ENCODE data around the gene C1QTNF5. TPM values are rescaled to one million over a fixed set of nuclear protein-coding genes. Genes with fewer than 3 reads are reported as not detected.

The C1QTNF5 gene
- total and polyA plus RNA-seq, 2 of the 8 experiments (the other 6 are each of a cell fraction or from before 2014, with no cell fraction given), result 2.2 to 2.7 TPM

DNA sequence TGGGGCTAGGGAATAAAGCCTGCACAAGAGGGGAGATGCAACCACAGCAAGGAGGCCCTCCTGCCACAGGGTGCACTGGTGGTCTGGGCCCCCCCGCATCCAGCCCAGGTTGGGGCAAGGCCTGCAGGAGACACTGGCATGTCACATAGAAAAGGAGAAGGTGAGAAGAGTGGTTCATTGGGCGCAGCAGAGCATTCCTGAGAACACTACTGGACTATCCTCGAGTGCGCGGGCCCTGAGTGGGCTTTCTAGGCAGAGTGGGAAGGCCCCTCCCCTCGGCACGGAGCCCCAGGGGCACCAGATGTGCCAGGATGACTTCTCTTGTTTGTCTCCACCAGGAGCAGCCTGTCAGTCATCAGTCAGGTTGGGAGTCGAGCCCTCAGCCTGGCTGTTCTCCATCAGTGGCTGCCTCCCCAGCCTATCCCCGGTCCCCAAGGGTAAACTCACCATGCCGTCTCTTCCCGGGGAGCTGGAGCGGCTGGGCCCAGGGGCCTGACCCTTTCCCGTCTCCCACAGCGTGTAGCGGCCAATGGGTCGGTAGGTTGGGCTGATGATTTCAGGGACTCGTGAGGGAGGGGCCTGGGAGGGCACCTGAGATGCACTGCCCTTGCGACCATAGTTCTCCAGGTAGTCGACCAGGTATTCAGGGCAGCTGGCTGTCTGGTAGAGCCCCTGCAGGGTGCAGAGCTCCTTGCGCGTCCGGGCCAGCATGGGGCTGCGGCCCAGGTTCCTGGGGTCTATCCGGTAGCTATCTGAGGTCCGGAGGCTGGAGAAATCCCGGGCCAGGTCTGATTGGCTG, 31.8 kb upstream of the C1QTNF5 start:
- Histone ChIP-seq H4K91ac (replicated peaks; ENCODE audit: insufficient read length, low read length) (no peak overlapping the region), H3K14ac (ENCODE audit: insufficient read length) (no peak overlapping the region), H3K4me2 (ENCODE audit: insufficient read depth in 1 of 2, low read depth in 2 of 2, low read length in 2 of 2) (no peak overlapping the region), H3K9me3 (ENCODE audit: insufficient read depth in 2 of 2, low read depth in 1 of 2, low read length in 1 of 2) (no peaks in the 10 kb centered on the region), H3K23ac (ENCODE audit: insufficient read length) (no peak overlapping the region), H3K27ac (ENCODE audit: low read depth, low read length) (no peak overlapping the region), H3K18ac (ENCODE audit: extremely low read depth, low read length) (no peak overlapping the region), H3K56ac (replicated peaks; ENCODE audit: insufficient read length, low read depth, low read length) (no peak overlapping the region), H4K20me1 (replicated peaks in 1 of 2; ENCODE audit: control insufficient read depth in 1 of 2, insufficient read depth in 2 of 2, low read length in 2 of 2) (peaks cover 0 to 5% of the 10 kb centered on the region in 2 experiments), H3K36me3 (ENCODE audit: control insufficient read depth in 2 of 4, insufficient read depth in 4 of 4, low read length in 3 of 4) (no peaks in the 10 kb centered on the region), H2BK15ac (ENCODE audit: low read length) (0 out of 2 replicates have a peak overlapping the region, but pooled peaks have one; percentile 46), H3K23me2 (ENCODE audit: low read depth, low read length) (no peaks in the 10 kb centered on the region), H2AK5ac (ENCODE audit: low read depth, low read length) (no peak overlapping the region), H4K8ac (ENCODE audit: extremely low read depth, insufficient read depth, low read length) (no peak overlapping the region), H3K27me3 (replicated peaks in 1 of 4; ENCODE audit: control insufficient read depth in 3 of 4, extremely low read depth in 1 of 4, insufficient read depth in 3 of 4, low read length in 3 of 4) (peaks cover 0 to 5% (median 2%) of the 10 kb centered on the region in 4 experiments; a peak in 3 of 7 replicates), H2BK20ac (ENCODE audit: low read length) (no peak overlapping the region), H3K4me1 (replicated peaks in 1 of 4; ENCODE audit: control insufficient read depth in 3 of 4, insufficient read depth in 4 of 4, low read length in 3 of 4) (peaks cover 0 to 41% (median 27%) of the 10 kb centered on the region in 4 experiments; a peak in 6 of 7 replicates), H3K9ac (replicated peaks in 1 of 4; ENCODE audit: extremely low read depth in 1 of 4, low read depth in 3 of 4, low read length in 3 of 4) (no peak overlapping the region), H2BK5ac (ENCODE audit: low read depth, low read length) (no peak overlapping the region), H2AFZ (ENCODE audit: low read length) (no peak overlapping the region), H3K4me3 (ENCODE audit: extremely low read depth in 1 of 4, insufficient read depth in 2 of 4, low read depth in 3 of 4, low read length in 4 of 4) (no peak overlapping the region), H2BK12ac (ENCODE audit: low read depth, low read length) (no peak overlapping the region), H3K79me1 (ENCODE audit: low read depth, low read length) (no peaks in the 10 kb centered on the region), H3K4ac (replicated peaks; ENCODE audit: insufficient read length, low read depth, low read length) (peak overlapping the region; percentile 58), H2BK120ac (replicated peaks; ENCODE audit: low read depth, low read length) (no peak overlapping the region), H4K5ac (ENCODE audit: insufficient read length, low read depth, low read length) (no peak overlapping the region), H3K79me2 (ENCODE audit: control insufficient read depth in 1 of 2, insufficient read depth in 2 of 2, low read length in 2 of 2) (no peaks in the 10 kb centered on the region)
- FAIRE-seq, result no peak
- no peak for DNase-seq (ENCODE audit: low read depth in 1 of 2, low spot score in 2 of 2)
- 94% methylated on average over 24 of the region's 26 CpGs; no CpG with 5 or more reads in 1 of the 2 experiments for WGBS, 2 experiments (ENCODE audit: extremely low coverage in 1 of 2, insufficient coverage in 1 of 2, insufficient read length in 1 of 2, insufficient replicate concordance in 2 of 2, low coverage in 1 of 2, low lambda C conversion rate in 2 of 2, missing lambda C conversion rate in 1 of 2)
- ChIA-PET POLR2A (ENCODE audit: partially characterized antibody) (interaction anchor here (1.0 to 6.6 kb wide), 2 partner anchors 11 to 28 kb away, joined by 3 to 32 read pairs; no protein-coding TSS in a partner anchor), CTCF (ENCODE audit: partially characterized antibody) (interaction anchor here (0.6 to 26.3 kb wide), 18 partner anchors 12 to 643 kb away, joined by 3 to 474 read pairs (median 7); partner anchors contain the start of genes C1QTNF5, C2CD2L, MFRP and USP2)
- no peak for TF ChIP-seq TAF1 (IDR thresholded peaks at IDR 0.05; ENCODE audit: low read depth, low read length)
- TF ChIP-seq, protein P1, sequence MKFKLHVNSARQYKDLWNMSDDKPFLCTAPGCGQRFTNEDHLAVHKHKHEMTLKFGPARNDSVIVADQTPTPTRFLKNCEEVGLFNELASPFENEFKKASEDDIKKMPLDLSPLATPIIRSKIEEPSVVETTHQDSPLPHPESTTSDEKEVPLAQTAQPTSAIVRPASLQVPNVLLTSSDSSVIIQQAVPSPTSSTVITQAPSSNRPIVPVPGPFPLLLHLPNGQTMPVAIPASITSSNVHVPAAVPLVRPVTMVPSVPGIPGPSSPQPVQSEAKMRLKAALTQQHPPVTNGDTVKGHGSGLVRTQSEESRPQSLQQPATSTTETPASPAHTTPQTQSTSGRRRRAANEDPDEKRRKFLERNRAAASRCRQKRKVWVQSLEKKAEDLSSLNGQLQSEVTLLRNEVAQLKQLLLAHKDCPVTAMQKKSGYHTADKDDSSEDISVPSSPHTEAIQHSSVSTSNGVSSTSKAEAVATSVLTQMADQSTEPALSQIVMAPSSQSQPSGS (IDR thresholded peaks at IDR 0.05; ENCODE audit: low read length), result no peak
- no peak for TF ChIP-seq MAFK (IDR thresholded peaks at IDR 0.05; ENCODE audit: low read depth, low read length)
- TF ChIP-seq CHD2 (IDR thresholded peaks at IDR 0.05; ENCODE audit: low read length), result no peak
- TF ChIP-seq CHD1 (IDR thresholded peaks at IDR 0.05; ENCODE audit: low read depth, low read length), result no peak
- no peak for TF ChIP-seq KDM5A (IDR thresholded peaks at IDR 0.05; ENCODE audit: low read length)
- TF ChIP-seq EGR1 (IDR thresholded peaks at IDR 0.05; ENCODE audit: borderline replicate concordance, low read depth, low read length), result no peak
- TF ChIP-seq JUN (IDR thresholded peaks at IDR 0.05; ENCODE audit: low read depth, low read length), result no peak
- TF ChIP-seq RXRA (IDR thresholded peaks at IDR 0.05; ENCODE audit: insufficient read depth, low read depth, low read length), result no peak
- no peak for TF ChIP-seq RFX5 (IDR thresholded peaks at IDR 0.05; ENCODE audit: borderline replicate concordance, low read depth, low read length)
- no peak for TF ChIP-seq EZH2 (IDR thresholded peaks at IDR 0.05; ENCODE audit: low read depth, low read length, severe bottlenecking)

Measured in H1 (cell line).